HEK293 (cell line): Measurements from ENCODE around the gene MTG1.

Source experiments
- CTCF ChIA-PET: fragments of 350-600 bp; formaldehyde crosslinking; extraction: SDS; loops from one replicate; lab custom pipeline; 2021; ENCODE audit warnings: antibody characterized with exemption; lab: Yijun Ruan, JAX
- POLR2A ChIA-PET: fragments of 300-600 bp; formaldehyde crosslinking; extraction: SDS; loops from one replicate; lab custom pipeline; 2020; ENCODE audit warnings: antibody characterized with exemption, inconsistent platforms; lab: Yijun Ruan, JAX
- H3K27ac ChIP-seq: fragments of 200-500 bp; sonication (Bioruptor generic); 2 replicates; pipeline ENCODE4 v1.5.1; 2014; ENCODE audit warnings: low read depth, low read length, control low read depth, inconsistent platforms; ENCODE audit errors: extremely low read depth
- H3K36me3 ChIP-seq, 2 experiments: fragments of 200-500 bp in 1 of 2; sonication (Bioruptor generic) in 1 of 2; 1 replicate in 1 of 2; 2 replicates in 1 of 2; pipeline ENCODE4 v1.5.1; 2014 to 2017; ENCODE audit warnings: inconsistent platforms in 2 of 2, low read length in 2 of 2; ENCODE audit not compliant: control insufficient read depth in 2 of 2, insufficient read depth in 1 of 2
- H3K4me1 ChIP-seq: fragments of 200-500 bp; sonication (Bioruptor generic); 2 replicates; pipeline ENCODE4 v1.5.1; 2014; ENCODE audit warnings: mild to moderate bottlenecking, low read length, inconsistent platforms; ENCODE audit not compliant: control insufficient read depth, insufficient read depth
- H3K4me3 ChIP-seq: 2 replicates; pipeline ENCODE4 v1.5.1; 2011; ENCODE audit warnings: low read depth, mild to moderate bottlenecking, control low read depth, low read length, moderate library complexity
- H3K9me3 ChIP-seq: fragments of 200-500 bp; sonication (Bioruptor generic); 2 replicates; pipeline ENCODE4 v1.5.1; 2014; ENCODE audit warnings: low read depth, low read length, inconsistent platforms; ENCODE audit not compliant: control insufficient read depth, insufficient read depth
- AEBP2 ChIP-seq: fragments of 450-650 bp; formaldehyde crosslinking; IDR thresholded peaks from 2 replicates; pipeline ENCODE4 v1.5.1; 2016; ENCODE audit warnings: missing biosample characterization, missing genetic modification characterization, borderline replicate concordance
- ELK4 ChIP-seq: IDR thresholded peaks from 2 replicates; pipeline ENCODE4 v1.6.1; 2011; ENCODE audit warnings: mild to moderate bottlenecking, low read depth, low read length, borderline replicate concordance
- KLF8 ChIP-seq: fragments of 450-650 bp; formaldehyde crosslinking; IDR thresholded peaks from 2 replicates; pipeline ENCODE4 v1.5.1; 2016; ENCODE audit warnings: missing biosample characterization, missing genetic modification characterization
- PRDM4 ChIP-seq: fragments of 450-650 bp; formaldehyde crosslinking; IDR thresholded peaks from 2 replicates; pipeline ENCODE4 v1.5.1; 2017; ENCODE audit warnings: missing biosample characterization, missing genetic modification characterization
- ZNF121 ChIP-seq: fragments of 450-650 bp; formaldehyde crosslinking; IDR thresholded peaks from 2 replicates; pipeline ENCODE4 v1.5.1; 2016; ENCODE audit warnings: missing biosample characterization, missing genetic modification characterization
- ZNF16 ChIP-seq: fragments of 450-650 bp; formaldehyde crosslinking; IDR thresholded peaks from 2 replicates; pipeline ENCODE4 v1.5.1; 2016; ENCODE audit warnings: low read depth, missing biosample characterization, missing genetic modification characterization
- ZNF211 ChIP-seq: fragments of 450-650 bp; formaldehyde crosslinking; IDR thresholded peaks from 2 replicates; pipeline ENCODE4 v1.5.1; 2016; ENCODE audit warnings: low read depth, missing biosample characterization, missing genetic modification characterization
- ZNF280C ChIP-seq: fragments of 450-650 bp; formaldehyde crosslinking; IDR thresholded peaks from 2 replicates; pipeline ENCODE4 v1.5.1; 2016; ENCODE audit warnings: missing biosample characterization, missing genetic modification characterization
- ZNF324 ChIP-seq: fragments of 450-650 bp; formaldehyde crosslinking; IDR thresholded peaks from 2 replicates; pipeline ENCODE4 v1.5.1; 2016; ENCODE audit warnings: missing biosample characterization, missing genetic modification characterization
- ZNF335 ChIP-seq: fragments of 450-650 bp; formaldehyde crosslinking; conservative IDR thresholded peaks from 2 replicates; pipeline ENCODE4 v1.5.1; 2016; ENCODE audit warnings: missing biosample characterization, missing genetic modification characterization
- ZNF354C ChIP-seq: fragments of 450-650 bp; formaldehyde crosslinking; IDR thresholded peaks from 2 replicates; pipeline ENCODE4 v1.5.1; 2016; ENCODE audit warnings: missing biosample characterization, missing genetic modification characterization, low read depth, borderline replicate concordance
- ZNF37A ChIP-seq: fragments of 450-650 bp; IDR thresholded peaks from 2 replicates; pipeline ENCODE4 v1.5.1; 2018; ENCODE audit warnings: missing biosample characterization, missing genetic modification characterization
- ZNF600 ChIP-seq: fragments of 450-650 bp; formaldehyde crosslinking; IDR thresholded peaks from 2 replicates; pipeline ENCODE4 v1.5.1; 2016; ENCODE audit warnings: missing biosample characterization, missing genetic modification characterization
- ZNF654 ChIP-seq: fragments of 450-650 bp; formaldehyde crosslinking; IDR thresholded peaks from 2 replicates; pipeline ENCODE4 v1.5.1; 2016; ENCODE audit warnings: low read depth, missing biosample characterization, missing genetic modification characterization
- ZNF658 ChIP-seq: fragments of 450-650 bp; formaldehyde crosslinking; IDR thresholded peaks from 2 replicates; pipeline ENCODE4; 2016; ENCODE audit warnings: missing biosample characterization, missing genetic modification characterization
- ZSCAN23 ChIP-seq: fragments of 450-650 bp; formaldehyde crosslinking; IDR thresholded peaks from 2 replicates; pipeline ENCODE4 v1.5.1; 2016; ENCODE audit warnings: missing biosample characterization, missing genetic modification characterization
- TF ChIP-seq, protein P1 (sequence below): fragments of 450-650 bp; formaldehyde crosslinking; IDR thresholded peaks from 2 replicates; pipeline ENCODE4 v1.5.1; 2016; ENCODE audit warnings: missing biosample characterization, missing genetic modification characterization
- TF ChIP-seq, protein P2 (sequence below): fragments of 450-650 bp; formaldehyde crosslinking; IDR thresholded peaks from 2 replicates; pipeline ENCODE4 v1.5.1; 2016; ENCODE audit warnings: missing biosample characterization, missing genetic modification characterization
- TF ChIP-seq, protein P3 (sequence below): fragments of 450-650 bp; formaldehyde crosslinking; IDR thresholded peaks from 2 replicates; pipeline ENCODE4 v1.5.1; 2016; ENCODE audit warnings: missing biosample characterization, missing genetic modification characterization

Gene MTG1

GRCh38 chr10:133358162-133358924 lies 35.6 kb upstream of the MTG1 start:
- H3K36me3 ChIP-seq = peaks cover 0 to 18% of the 10 kb centered on the region in 2 experiments; a peak in 2 of 3 replicates
- POLR2A ChIA-PET = interaction anchor here (1.4 kb wide), 1 partner anchor 15 kb away, joined by 6 read pairs; the partner anchor contains the start of gene ECHS1
- TF ChIP-seq AEBP2 (tag by site-specific recombination) (no peak), ZNF354C (tag by site-specific recombination) (no peak), ZNF16 (tag by site-specific recombination) (no peak), ZNF280C (tag by site-specific recombination) (no peak), KLF8 (tag by site-specific recombination) (0 out of 2 replicates have a peak, but pooled peaks have one; percentile 18), ZNF654 (tag by site-specific recombination) (no peak), ZNF658 (tag by site-specific recombination) (no peak), ZNF600 (tag by site-specific recombination) (no peak)
- TF ChIP-seq, protein P1, sequence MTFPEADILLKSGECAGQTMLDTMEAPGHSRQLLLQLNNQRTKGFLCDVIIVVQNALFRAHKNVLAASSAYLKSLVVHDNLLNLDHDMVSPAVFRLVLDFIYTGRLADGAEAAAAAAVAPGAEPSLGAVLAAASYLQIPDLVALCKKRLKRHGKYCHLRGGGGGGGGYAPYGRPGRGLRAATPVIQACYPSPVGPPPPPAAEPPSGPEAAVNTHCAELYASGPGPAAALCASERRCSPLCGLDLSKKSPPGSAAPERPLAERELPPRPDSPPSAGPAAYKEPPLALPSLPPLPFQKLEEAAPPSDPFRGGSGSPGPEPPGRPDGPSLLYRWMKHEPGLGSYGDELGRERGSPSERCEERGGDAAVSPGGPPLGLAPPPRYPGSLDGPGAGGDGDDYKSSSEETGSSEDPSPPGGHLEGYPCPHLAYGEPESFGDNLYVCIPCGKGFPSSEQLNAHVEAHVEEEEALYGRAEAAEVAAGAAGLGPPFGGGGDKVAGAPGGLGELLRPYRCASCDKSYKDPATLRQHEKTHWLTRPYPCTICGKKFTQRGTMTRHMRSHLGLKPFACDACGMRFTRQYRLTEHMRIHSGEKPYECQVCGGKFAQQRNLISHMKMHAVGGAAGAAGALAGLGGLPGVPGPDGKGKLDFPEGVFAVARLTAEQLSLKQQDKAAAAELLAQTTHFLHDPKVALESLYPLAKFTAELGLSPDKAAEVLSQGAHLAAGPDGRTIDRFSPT (tag by site-specific recombination) = 0 out of 2 replicates have a peak, but pooled peaks have one; percentile 27
- CTCF ChIA-PET = interaction anchor here (1.2 kb wide), 1 partner anchor 29 kb away, joined by 6 read pairs; no protein-coding TSS in a partner anchor
- no peak overlapping the region for H3K27ac ChIP-seq
- H3K9me3 ChIP-seq = no peaks in the 10 kb centered on the region
- H3K4me1 ChIP-seq = peaks cover 4% of the 10 kb centered on the region; the same call in 1 of the 2 replicates
- no peak overlapping the region for H3K4me3 ChIP-seq

DNA sequence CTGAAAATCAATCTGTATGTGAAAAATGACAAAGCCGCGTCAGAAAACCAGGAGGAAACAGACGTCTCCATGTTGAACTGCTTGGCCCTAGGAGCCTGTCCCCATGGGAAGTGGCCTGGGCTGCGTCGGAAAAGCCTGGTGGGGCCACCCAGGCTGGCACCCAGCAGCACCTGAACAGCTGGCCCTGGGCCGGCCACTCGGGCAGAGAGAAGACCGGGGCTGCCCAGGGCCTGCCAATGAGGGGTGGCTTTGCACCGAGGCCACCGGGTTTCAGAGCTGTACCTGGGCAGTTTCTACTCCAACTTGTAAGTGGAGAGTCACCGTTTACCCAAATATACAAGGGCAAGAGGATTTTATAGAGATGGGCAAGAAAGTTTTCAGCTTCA lies 35.0 kb upstream of the MTG1 start:
- Histone ChIP-seq H3K9me3 (no peaks in the 10 kb centered on the region), H3K27ac (no peak overlapping the region), H3K4me1 (peaks cover 4% of the 10 kb centered on the region; the same call in 1 of the 2 replicates), H3K4me3 (no peak overlapping the region), H3K36me3 (peaks cover 0 to 18% of the 10 kb centered on the region in 2 experiments; a peak in 2 of 3 replicates)
- ChIA-PET CTCF (interaction anchor here (1.0 to 1.2 kb wide), 2 partner anchors 13 to 29 kb away, joined by 3 to 6 read pairs; no protein-coding TSS in a partner anchor), POLR2A (interaction anchor here (1.4 kb wide), 1 partner anchor 14 kb away, joined by 6 read pairs; the partner anchor contains the start of gene ECHS1)
- no peak for TF ChIP-seq ZSCAN23
- TF ChIP-seq ZNF354C (tag by site-specific recombination) = no peak
- TF ChIP-seq PRDM4 (tag by site-specific recombination) = no peak
- TF ChIP-seq ZNF37A = no peak
- TF ChIP-seq ZNF324 (tag by site-specific recombination) = no peak
- no peak for TF ChIP-seq ZNF211 (tag by site-specific recombination)
- no peak for TF ChIP-seq ZNF121
- TF ChIP-seq ELK4 = no peak
- no peak for TF ChIP-seq ZNF335 (tag by site-specific recombination)
- TF ChIP-seq, protein P2, sequence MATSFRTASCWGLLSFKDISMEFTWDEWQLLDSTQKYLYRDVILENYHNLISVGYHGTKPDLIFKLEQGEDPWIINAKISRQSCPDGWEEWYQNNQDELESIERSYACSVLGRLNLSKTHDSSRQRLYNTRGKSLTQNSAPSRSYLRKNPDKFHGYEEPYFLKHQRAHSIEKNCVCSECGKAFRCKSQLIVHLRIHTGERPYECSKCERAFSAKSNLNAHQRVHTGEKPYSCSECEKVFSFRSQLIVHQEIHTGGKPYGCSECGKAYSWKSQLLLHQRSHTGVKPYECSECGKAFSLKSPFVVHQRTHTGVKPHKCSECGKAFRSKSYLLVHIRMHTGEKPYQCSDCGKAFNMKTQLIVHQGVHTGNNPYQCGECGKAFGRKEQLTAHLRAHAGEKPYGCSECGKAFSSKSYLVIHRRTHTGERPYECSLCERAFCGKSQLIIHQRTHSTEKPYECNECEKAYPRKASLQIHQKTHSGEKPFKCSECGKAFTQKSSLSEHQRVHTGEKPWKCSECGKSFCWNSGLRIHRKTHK = no peak
- TF ChIP-seq, protein P3, sequence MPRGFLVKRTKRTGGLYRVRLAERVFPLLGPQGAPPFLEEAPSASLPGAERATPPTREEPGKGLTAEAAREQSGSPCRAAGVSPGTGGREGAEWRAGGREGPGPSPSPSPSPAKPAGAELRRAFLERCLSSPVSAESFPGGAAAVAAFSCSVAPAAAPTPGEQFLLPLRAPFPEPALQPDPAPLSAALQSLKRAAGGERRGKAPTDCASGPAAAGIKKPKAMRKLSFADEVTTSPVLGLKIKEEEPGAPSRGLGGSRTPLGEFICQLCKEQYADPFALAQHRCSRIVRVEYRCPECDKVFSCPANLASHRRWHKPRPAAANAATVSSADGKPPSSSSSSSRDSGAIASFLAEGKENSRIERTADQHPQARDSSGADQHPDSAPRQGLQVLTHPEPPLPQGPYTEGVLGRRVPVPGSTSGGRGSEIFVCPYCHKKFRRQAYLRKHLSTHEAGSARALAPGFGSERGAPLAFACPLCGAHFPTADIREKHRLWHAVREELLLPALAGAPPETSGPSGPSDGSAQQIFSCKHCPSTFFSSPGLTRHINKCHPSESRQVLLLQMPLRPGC (tag by site-specific recombination) = no peak
